BE2C (cell line): ENCODE results near the gene SP7.
A peak's percentile ranks its signal among the peaks of the same experiment; 100 is the strongest.

Experiments used
- DNase-seq: peaks from one replicate; pipeline ENCODE4 v3.0.0-alpha.2; 2020
- H3K27me3 ChIP-seq: fragments of 250-450 bp; sonication (Bioruptor Pico); 2 replicates; pipeline ENCODE4 v1.5.1; 2020; ENCODE audit warnings: mild to moderate bottlenecking
- H3K36me3 ChIP-seq: fragments of 250-450 bp; sonication (Bioruptor Pico); 2 replicates; pipeline ENCODE4 v1.5.1; 2020; ENCODE audit warnings: mild to moderate bottlenecking
- H3K4me1 ChIP-seq: fragments of 250-450 bp; sonication (Bioruptor Pico); 2 replicates; pipeline ENCODE4 v1.5.1; 2020
- H3K4me3 ChIP-seq: 2 replicates; pipeline ENCODE4 v1.5.1; 2011; ENCODE audit warnings: low read depth, low read length
- H3K9me3 ChIP-seq: fragments of 250-450 bp; sonication (Bioruptor Pico); 2 replicates; pipeline ENCODE4 v1.5.1; 2020
- TF ChIP-seq, protein P1 (sequence below): IDR thresholded peaks from 2 replicates; pipeline ENCODE4 v1.5.1; 2012; ENCODE audit warnings: mild to moderate bottlenecking, low read depth, low read length

Gene SP7

GRCh38 chr12:53352331-53353256 lies 16.4 kb upstream of the SP7 start:
- peak; percentile 85 for DNase-seq

DNA sequence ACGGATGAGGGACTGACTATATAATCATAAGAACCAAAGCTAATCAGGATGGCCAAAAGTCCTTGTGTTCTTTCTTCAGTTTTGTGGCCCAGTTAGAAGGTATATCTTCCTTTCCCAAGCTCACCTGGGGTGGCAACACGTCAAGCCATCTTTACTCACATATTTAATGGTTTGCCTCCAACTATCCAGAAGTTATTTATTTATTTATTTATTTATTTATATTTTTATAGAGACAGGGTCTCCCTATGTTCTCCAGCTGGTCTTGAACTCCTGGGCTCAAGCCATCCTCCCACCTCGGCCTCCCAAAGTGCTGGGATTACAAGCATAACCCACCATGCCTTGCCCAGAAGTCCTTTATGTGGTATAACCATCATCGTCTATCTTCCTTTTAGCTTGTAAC lies 11.8 kb upstream of the SP7 start:
- TF ChIP-seq, protein P1, sequence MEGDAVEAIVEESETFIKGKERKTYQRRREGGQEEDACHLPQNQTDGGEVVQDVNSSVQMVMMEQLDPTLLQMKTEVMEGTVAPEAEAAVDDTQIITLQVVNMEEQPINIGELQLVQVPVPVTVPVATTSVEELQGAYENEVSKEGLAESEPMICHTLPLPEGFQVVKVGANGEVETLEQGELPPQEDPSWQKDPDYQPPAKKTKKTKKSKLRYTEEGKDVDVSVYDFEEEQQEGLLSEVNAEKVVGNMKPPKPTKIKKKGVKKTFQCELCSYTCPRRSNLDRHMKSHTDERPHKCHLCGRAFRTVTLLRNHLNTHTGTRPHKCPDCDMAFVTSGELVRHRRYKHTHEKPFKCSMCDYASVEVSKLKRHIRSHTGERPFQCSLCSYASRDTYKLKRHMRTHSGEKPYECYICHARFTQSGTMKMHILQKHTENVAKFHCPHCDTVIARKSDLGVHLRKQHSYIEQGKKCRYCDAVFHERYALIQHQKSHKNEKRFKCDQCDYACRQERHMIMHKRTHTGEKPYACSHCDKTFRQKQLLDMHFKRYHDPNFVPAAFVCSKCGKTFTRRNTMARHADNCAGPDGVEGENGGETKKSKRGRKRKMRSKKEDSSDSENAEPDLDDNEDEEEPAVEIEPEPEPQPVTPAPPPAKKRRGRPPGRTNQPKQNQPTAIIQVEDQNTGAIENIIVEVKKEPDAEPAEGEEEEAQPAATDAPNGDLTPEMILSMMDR, result no peak
- DNase-seq, result no peak
- Histone ChIP-seq H3K27me3 (no peaks in the 10 kb centered on the region), H3K4me1 (peaks cover 20% of the 10 kb centered on the region), H3K4me3 (no peak overlapping the region), H3K9me3 (no peaks in the 10 kb centered on the region), H3K36me3 (no peaks in the 10 kb centered on the region)

More at GRCh38 chr12:53352331-53353256, 16.4 kb upstream of the SP7 start:
- Histone ChIP-seq H3K36me3 (no peaks in the 10 kb centered on the region), H3K4me1 (peaks cover 4% of the 10 kb centered on the region), H3K4me3 (no peak overlapping the region), H3K27me3 (no peaks in the 10 kb centered on the region), H3K9me3 (no peaks in the 10 kb centered on the region)
- TF ChIP-seq, protein P1, result peak; percentile 95

- no peaks in the 10 kb centered on the region for H3K27me3 ChIP-seq
- no peak for DNase-seq
- H3K4me1 ChIP-seq, result peaks cover 18% of the 10 kb centered on the region
- no peaks in the 10 kb centered on the region for H3K9me3 ChIP-seq
- TF ChIP-seq, protein P1, result no peak
- no peak overlapping the region for H3K4me3 ChIP-seq
- no peaks in the 10 kb centered on the region for H3K36me3 ChIP-seq
Observed at GRCh38 chr12:53346491-53346890, 10.3 kb upstream of the SP7 start.

DNA sequence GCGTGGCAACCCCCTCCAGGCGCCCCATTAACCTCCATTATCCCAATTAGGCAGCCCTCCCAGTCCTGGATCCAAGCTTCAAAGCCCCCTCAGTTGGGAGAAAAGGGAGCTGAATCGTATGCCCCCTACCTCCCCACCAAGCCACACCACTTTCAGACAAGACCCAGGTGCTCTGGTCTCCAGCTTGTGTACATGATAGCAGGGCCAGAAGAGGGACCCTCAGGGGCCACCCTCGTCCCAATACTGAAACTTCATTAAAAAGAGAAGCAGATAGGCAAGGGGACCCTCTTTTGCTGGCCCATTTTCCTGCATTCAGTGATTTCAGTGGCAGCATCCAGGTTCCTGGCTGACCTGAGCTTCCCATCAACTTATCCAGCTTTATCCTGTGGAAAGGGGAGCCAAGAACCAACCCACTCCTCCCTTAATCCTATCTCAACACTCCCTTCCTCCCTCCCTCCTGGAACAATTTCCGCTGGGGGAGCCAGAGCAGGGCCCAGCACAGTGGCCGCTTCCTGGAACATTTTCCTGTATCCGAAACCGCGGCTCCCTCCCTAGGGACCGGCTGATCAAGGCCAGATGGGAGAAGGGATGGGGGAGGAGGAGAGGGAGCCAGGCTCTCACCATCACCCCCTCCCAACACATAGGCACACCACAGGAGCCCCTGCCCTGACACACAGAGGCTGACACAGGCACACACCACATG lies 9.5 kb upstream of the SP7 start:
- peak overlapping the region; percentile 73 for H3K4me3 ChIP-seq
- no peaks in the 10 kb centered on the region for H3K36me3 ChIP-seq
- H3K4me1 ChIP-seq, result peaks cover 18% of the 10 kb centered on the region
- TF ChIP-seq, protein P1, result no peak
- H3K9me3 ChIP-seq, result no peaks in the 10 kb centered on the region
- no peaks in the 10 kb centered on the region for H3K27me3 ChIP-seq
- peak; percentile 92 for DNase-seq

DNA sequence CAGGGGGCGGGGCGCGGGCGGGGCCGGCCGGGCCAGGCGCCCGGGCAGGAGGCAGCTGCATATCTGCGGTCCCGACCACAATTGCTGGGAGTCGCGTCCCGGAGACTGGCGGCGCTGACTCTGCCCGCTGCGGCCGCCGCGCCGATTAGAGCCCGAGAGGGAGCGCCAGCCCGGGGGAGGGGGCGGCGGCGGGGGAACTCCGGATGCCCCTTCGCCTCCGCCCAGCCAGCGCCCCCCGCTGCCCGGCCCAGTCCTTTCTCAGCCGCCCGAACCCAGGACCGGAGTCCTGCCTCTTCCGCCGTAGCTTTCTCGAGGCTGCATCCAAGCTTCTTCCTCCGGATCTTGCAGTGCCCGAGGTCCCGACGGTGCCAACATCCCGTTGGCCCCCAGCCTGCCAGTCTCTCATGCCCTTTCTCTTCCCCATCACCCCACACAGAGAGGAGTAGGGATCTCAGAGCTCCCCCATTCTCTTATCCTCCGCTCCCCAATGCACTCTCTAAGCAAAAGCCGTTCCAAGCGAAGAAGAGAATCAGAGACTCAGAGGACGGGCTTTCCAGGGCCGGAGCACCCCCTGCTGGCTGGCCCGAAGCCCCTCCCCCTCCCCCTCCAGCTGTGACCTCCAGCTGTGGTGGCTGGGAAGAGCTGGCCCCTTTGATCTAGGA lies 8.8 kb upstream of the SP7 start:
- TF ChIP-seq, protein P1, result peak; percentile 84
- no peaks in the 10 kb centered on the region for H3K36me3 ChIP-seq
- peaks cover 18% of the 10 kb centered on the region for H3K4me1 ChIP-seq
- DNase-seq, result peak; percentile 88
- no peaks in the 10 kb centered on the region for H3K27me3 ChIP-seq
- H3K4me3 ChIP-seq, result peak overlapping the region; percentile 73
- H3K9me3 ChIP-seq, result no peaks in the 10 kb centered on the region
